ENCODE data around the gene BICRA. TPM values are rescaled to one million over a fixed set of nuclear protein-coding genes. Genes with fewer than 3 reads are reported as not detected.
"Not testable (repeated sequence)": the region's sequence is repeated elsewhere in the genome, so short reads cannot be mapped to it uniquely, and the experiment has no call there.

BICRA gene
- total RNA-seq, 1 donor from 2014 or later = 22.9 TPM

DNA sequence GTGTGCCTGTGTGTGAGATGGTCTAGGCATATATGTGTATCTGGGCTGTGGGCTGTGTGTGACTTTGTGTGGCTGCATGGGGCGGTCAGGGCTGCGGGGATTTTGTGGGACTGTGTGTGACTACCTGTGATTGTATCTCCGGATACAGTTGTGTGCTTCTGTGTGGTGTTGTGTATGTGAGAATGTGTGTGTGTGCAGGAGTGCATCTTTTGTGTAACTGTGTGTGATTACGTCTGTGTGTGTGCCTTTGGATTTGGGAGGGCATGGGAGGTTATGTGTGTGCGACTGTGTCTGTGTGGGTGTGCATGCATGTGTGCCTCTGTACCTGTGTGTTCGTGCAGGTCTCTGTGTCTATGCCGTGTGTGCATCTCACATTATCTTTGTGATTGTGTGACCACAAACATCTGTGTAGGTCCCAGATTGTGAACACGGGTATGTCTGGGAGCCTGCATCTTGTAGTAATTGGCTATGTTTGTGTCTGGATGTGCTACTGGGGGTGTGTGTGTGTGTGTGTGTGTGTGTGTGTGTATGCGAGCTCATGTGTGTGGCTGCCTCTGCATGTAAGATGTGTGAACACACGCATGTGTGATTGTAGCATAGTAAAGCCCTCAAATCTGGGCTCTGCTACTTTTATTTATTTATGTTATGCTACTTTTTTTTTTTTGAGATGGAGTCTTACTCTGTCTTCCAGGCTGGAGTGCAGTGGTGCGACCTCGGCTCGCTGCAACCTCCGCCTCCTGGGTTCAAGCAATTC is 111.9 kb downstream of the BICRA start:
- H3K4me1 Mint-ChIP-seq (ENCODE audit: unreplicated experiment) = peaks cover 13% of the 10 kb centered on the region
- DNase-seq (ENCODE audit: extremely low spot score, unreplicated experiment) = no peak
- no peaks in the 10 kb centered on the region for H3K36me3 Mint-ChIP-seq
- TF ChIP-seq, protein P1, sequence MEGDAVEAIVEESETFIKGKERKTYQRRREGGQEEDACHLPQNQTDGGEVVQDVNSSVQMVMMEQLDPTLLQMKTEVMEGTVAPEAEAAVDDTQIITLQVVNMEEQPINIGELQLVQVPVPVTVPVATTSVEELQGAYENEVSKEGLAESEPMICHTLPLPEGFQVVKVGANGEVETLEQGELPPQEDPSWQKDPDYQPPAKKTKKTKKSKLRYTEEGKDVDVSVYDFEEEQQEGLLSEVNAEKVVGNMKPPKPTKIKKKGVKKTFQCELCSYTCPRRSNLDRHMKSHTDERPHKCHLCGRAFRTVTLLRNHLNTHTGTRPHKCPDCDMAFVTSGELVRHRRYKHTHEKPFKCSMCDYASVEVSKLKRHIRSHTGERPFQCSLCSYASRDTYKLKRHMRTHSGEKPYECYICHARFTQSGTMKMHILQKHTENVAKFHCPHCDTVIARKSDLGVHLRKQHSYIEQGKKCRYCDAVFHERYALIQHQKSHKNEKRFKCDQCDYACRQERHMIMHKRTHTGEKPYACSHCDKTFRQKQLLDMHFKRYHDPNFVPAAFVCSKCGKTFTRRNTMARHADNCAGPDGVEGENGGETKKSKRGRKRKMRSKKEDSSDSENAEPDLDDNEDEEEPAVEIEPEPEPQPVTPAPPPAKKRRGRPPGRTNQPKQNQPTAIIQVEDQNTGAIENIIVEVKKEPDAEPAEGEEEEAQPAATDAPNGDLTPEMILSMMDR (conservative IDR thresholded peaks at IDR 0.05) = no peak
- H3K4me3 Mint-ChIP-seq = no peak overlapping the region
- peak overlapping the region; percentile 8 for H3K27ac Mint-ChIP-seq
- peaks cover 6% of the 10 kb centered on the region for H3K27me3 Mint-ChIP-seq
- H3K9me3 Mint-ChIP-seq = no peaks in the 10 kb centered on the region

DNA sequence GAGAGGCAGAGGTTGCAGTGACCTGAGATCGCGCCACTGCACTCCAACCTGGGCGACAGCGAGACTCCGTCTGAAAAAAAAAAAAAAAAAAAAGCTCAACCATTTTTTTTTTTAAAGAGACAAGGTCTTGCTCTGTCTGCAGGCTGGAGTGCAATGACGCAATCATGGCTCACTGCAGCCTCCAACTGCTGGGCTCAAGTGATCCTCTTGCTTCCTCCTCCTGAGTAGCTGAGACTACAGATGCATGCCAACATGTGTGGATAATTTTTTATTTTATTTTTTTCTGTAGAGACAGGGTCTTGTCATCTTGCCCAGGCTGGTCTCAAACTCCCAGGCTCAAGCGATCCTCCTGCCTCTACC is 114.6 kb downstream of the BICRA start:
- H3K36me3 Mint-ChIP-seq = no peaks in the 10 kb centered on the region

DNA sequence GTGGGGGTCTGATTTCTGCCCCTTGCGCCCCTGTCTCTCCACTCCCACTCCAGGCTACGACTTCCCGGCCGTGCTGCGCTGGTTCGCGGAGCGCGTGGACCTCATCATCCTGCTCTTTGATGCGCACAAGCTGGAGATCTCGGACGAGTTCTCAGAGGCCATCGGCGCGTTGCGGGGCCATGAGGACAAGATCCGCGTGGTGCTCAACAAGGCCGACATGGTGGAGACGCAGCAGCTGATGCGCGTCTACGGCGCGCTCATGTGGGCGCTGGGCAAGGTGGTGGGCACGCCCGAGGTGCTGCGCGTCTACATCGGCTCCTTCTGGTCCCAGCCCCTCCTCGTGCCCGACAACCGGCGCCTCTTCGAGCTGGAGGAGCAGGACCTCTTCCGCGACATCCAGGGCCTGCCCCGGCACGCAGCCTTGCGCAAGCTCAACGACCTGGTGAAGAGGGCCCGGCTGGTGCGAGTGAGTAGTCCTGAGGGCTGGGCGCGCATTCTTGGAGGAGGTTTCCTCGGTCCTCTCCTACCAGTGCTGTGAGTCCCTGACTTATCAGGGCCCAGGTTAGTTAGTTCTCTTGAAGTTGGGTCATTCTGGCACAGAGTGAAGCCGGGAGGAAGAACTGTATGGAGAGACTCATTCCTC is 116.9 kb downstream of the BICRA start:
- Mint-ChIP-seq H3K36me3 (no peaks in the 10 kb centered on the region), H3K9me3 (no peaks in the 10 kb centered on the region), H3K27ac (no peak overlapping the region), H3K4me1 (ENCODE audit: unreplicated experiment) (peaks cover 11% of the 10 kb centered on the region), H3K4me3 (no peak overlapping the region), H3K27me3 (peaks cover 23% of the 10 kb centered on the region)
- TF ChIP-seq, protein P1 (conservative IDR thresholded peaks at IDR 0.05) = no peak
- DNase-seq (ENCODE audit: extremely low spot score, unreplicated experiment) = no peak

More for the DNA sequence above, 114.6 kb downstream of the BICRA start:
- H3K27ac Mint-ChIP-seq = no peak overlapping the region
- no peaks in the 10 kb centered on the region for H3K9me3 Mint-ChIP-seq
- no peak overlapping the region for H3K4me3 Mint-ChIP-seq
- no peak for DNase-seq (ENCODE audit: extremely low spot score, unreplicated experiment)
- H3K4me1 Mint-ChIP-seq (ENCODE audit: unreplicated experiment) = peaks cover 13% of the 10 kb centered on the region
- TF ChIP-seq, protein P1 (conservative IDR thresholded peaks at IDR 0.05) = no peak
- peaks cover 5% of the 10 kb centered on the region for H3K27me3 Mint-ChIP-seq

DNA sequence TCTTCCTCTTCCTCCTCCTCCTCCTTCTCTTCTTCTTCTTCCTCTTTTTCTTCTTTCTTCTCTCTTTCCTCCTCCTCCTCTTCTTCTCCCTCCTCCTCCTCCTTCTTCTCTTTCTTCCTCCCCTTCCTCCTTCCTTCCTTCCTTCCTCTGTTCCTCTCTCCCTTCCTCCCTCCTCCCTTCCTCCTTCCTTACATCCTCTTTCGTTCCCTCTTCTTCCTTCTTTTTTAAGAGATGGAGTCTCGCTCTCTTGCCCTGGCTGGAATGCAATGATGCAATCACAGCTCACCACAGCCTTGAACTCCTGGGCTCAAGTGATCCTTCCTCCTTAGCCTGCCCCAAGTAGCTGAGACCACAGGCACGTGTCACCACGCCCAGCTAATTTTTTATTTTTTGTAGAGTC is 117.5 kb downstream of the BICRA start:
- TF ChIP-seq, protein P1 (conservative IDR thresholded peaks at IDR 0.05) = no peak
- Mint-ChIP-seq H3K4me1 (ENCODE audit: unreplicated experiment) (peaks cover 11% of the 10 kb centered on the region), H3K27ac (no peak overlapping the region), H3K4me3 (no peak overlapping the region), H3K9me3 (no peaks in the 10 kb centered on the region), H3K27me3 (peaks cover 24% of the 10 kb centered on the region), H3K36me3 (no peaks in the 10 kb centered on the region)
- no peak for DNase-seq (ENCODE audit: extremely low spot score, unreplicated experiment)

GRCh38 chr19:47728295-47728694 is 119.4 kb downstream of the BICRA start:
- Mint-ChIP-seq H3K4me1 (ENCODE audit: unreplicated experiment) (peaks cover 11% of the 10 kb centered on the region), H3K27me3 (peaks cover 24% of the 10 kb centered on the region), H3K27ac (peak overlapping the region; percentile 95), H3K4me3 (peak overlapping the region; percentile 70)
- DNase-seq (ENCODE audit: extremely low spot score, unreplicated experiment); H3K36me3 Mint-ChIP-seq; H3K9me3 Mint-ChIP-seq: not testable (repeated sequence)

- DNase-seq (ENCODE audit: extremely low spot score, unreplicated experiment) = no peak
- Mint-ChIP-seq H3K27me3 (peaks cover 31% of the 10 kb centered on the region), H3K36me3 (no peaks in the 10 kb centered on the region), H3K4me1 (ENCODE audit: unreplicated experiment) (peaks cover 11% of the 10 kb centered on the region), H3K4me3 (peak overlapping the region; percentile 88), H3K27ac (peak overlapping the region; percentile 95), H3K9me3 (no peaks in the 10 kb centered on the region)
- TF ChIP-seq, protein P1 (conservative IDR thresholded peaks at IDR 0.05) = no peak
Observed at GRCh38 chr19:47729468-47729798, 120.5 kb downstream of the BICRA start.
